Mononuclear cell (primary cell): ENCODE measurements around the gene CCN6. TPM values are rescaled to one million over a fixed set of nuclear protein-coding genes. Genes with fewer than 3 reads are reported as not detected.
"Not testable (repeated sequence)": the region's sequence is repeated elsewhere in the genome, so short reads cannot be mapped to it uniquely, and the experiment has no call there.

Source experiments
- H3K27me3 ChIP-seq: 2 replicates; pipeline ENCODE4 v1.6.0; 2011; ENCODE audit warnings: low read length, control low read depth; ENCODE audit not compliant: insufficient read depth
- H3K4me1 ChIP-seq: 2 replicates; pipeline ENCODE4 v1.5.1; 2011; ENCODE audit warnings: mild to moderate bottlenecking, low read length, control low read depth; ENCODE audit not compliant: insufficient read depth
- H3K4me3 ChIP-seq: 2 replicates; pipeline ENCODE4 v1.5.1; 2011; ENCODE audit warnings: mild to moderate bottlenecking, low read length, moderate library complexity
- H3K9me3 ChIP-seq: 2 replicates; pipeline ENCODE4 v1.5.1; 2011; ENCODE audit warnings: low read depth, mild to moderate bottlenecking, control low read depth, low read length
- total RNA-seq: library from RNA; depleted of rRNA; stranded (reverse); fragments of >200 nt; gene quantifications from one replicate; pipeline ENCODE4 v1.2.3, GENCODE V29; 2012

CCN6 gene
- total RNA-seq, 1 donor: not detected

- H3K27me3 ChIP-seq: no peaks in the 10 kb centered on the region
- no peaks in the 10 kb centered on the region for H3K4me1 ChIP-seq
- no peaks in the 10 kb centered on the region for H3K9me3 ChIP-seq
- H3K4me3 ChIP-seq: no peak overlapping the region
These were observed 769 bp downstream of the CCN6 start for GRCh38 chr6:112054555-112055190.

GRCh38 chr6:112058243-112059032 lies 4.5 kb downstream of the CCN6 start:
- Histone ChIP-seq H3K4me1 (no peaks in the 10 kb centered on the region), H3K9me3 (no peaks in the 10 kb centered on the region), H3K4me3 (no peak overlapping the region), H3K27me3 (no peaks in the 10 kb centered on the region)

GRCh38 chr6:112061605-112062004 lies 7.7 kb downstream of the CCN6 start:
- H3K4me1 ChIP-seq: no peaks in the 10 kb centered on the region
- no peak overlapping the region for H3K4me3 ChIP-seq
- no peaks in the 10 kb centered on the region for H3K27me3 ChIP-seq
- no peaks in the 10 kb centered on the region for H3K9me3 ChIP-seq

- H3K4me3 ChIP-seq: no peak overlapping the region
- H3K9me3 ChIP-seq: no peaks in the 10 kb centered on the region
- H3K4me1 ChIP-seq: no peaks in the 10 kb centered on the region
- H3K27me3 ChIP-seq: no peaks in the 10 kb centered on the region
These were observed 9.1 kb downstream of the CCN6 start for GRCh38 chr6:112062966-112063365.

- H3K9me3 ChIP-seq: no peaks in the 10 kb centered on the region
- no peaks in the 10 kb centered on the region for H3K27me3 ChIP-seq
- no peak overlapping the region for H3K4me3 ChIP-seq
- H3K4me1 ChIP-seq: no peaks in the 10 kb centered on the region
These were observed 11.6 kb downstream of the CCN6 start for GRCh38 chr6:112065426-112065986.

GRCh38 chr6:112066606-112067005 lies 12.7 kb downstream of the CCN6 start:
- Histone ChIP-seq H3K4me3 (no peak overlapping the region), H3K9me3 (no peaks in the 10 kb centered on the region), H3K27me3 (no peaks in the 10 kb centered on the region), H3K4me1 (no peaks in the 10 kb centered on the region)

- Histone ChIP-seq H3K4me1 (peaks cover 3% of the 10 kb centered on the region), H3K27me3 (no peaks in the 10 kb centered on the region), H3K9me3 (no peaks in the 10 kb centered on the region), H3K4me3 (no peak overlapping the region)
These were observed 27.7 kb downstream of the CCN6 start for GRCh38 chr6:112081569-112081968.

- H3K4me1 ChIP-seq: peaks cover 11% of the 10 kb centered on the region
- H3K9me3 ChIP-seq: no peaks in the 10 kb centered on the region
- H3K27me3 ChIP-seq: peaks cover 12% of the 10 kb centered on the region
- no peak overlapping the region for H3K4me3 ChIP-seq
These were observed 31.6 kb downstream of the CCN6 start for GRCh38 chr6:112085286-112086065.

- peaks cover 12% of the 10 kb centered on the region for H3K27me3 ChIP-seq
- peaks cover 11% of the 10 kb centered on the region for H3K4me1 ChIP-seq
- no peaks in the 10 kb centered on the region for H3K9me3 ChIP-seq
- peak overlapping the region; percentile 75 for H3K4me3 ChIP-seq
These were observed 32.8 kb downstream of the CCN6 start for GRCh38 chr6:112086744-112087135.

GRCh38 chr6:112087136-112087911 lies 33.4 kb downstream of the CCN6 start, which contains the start of the genes FAM229B and TUBE1:
Gene FAM229B (plus strand): TSS chr6:112087591. CDS start chr6:112099284, 11,693 bp downstream.
Gene TUBE1 (minus strand): TSS chr6:112087482. CDS start chr6:112087434, 48 bp downstream.
- no peaks in the 10 kb centered on the region for H3K9me3 ChIP-seq
- peak within 1 kb of the TSS; percentile 75 for H3K4me3 ChIP-seq
- H3K27me3 ChIP-seq: peaks cover 12% of the 10 kb centered on the region

GRCh38 chr6:112087916-112088315 lies 34.0 kb downstream of the CCN6 start:
- Histone ChIP-seq H3K27me3 (peaks cover 12% of the 10 kb centered on the region), H3K9me3 (no peaks in the 10 kb centered on the region), H3K4me1 (peaks cover 11% of the 10 kb centered on the region), H3K4me3 (peak overlapping the region; percentile 75)

More at GRCh38 chr6:112087136-112087911, 33.4 kb downstream of the CCN6 start, which contains the start of the genes FAM229B and TUBE1:
- peaks cover 11% of the 10 kb centered on the region for H3K4me1 ChIP-seq

- no peaks in the 10 kb centered on the region for H3K27me3 ChIP-seq
- H3K4me1 ChIP-seq: no peaks in the 10 kb centered on the region
- H3K9me3 ChIP-seq: no peaks in the 10 kb centered on the region
- H3K4me3 ChIP-seq: no peak overlapping the region
These were observed 43.0 kb downstream of the CCN6 start for GRCh38 chr6:112096901-112097300.

GRCh38 chr6:112100561-112100960 lies 46.7 kb downstream of the CCN6 start:
- H3K4me1 ChIP-seq: no peaks in the 10 kb centered on the region

GRCh38 chr6:112106026-112106425 lies 52.1 kb downstream of the CCN6 start:
- not testable (repeated sequence) for H3K9me3 ChIP-seq, H3K4me3 ChIP-seq, H3K4me1 ChIP-seq, H3K27me3 ChIP-seq

More at GRCh38 chr6:112100561-112100960, 46.7 kb downstream of the CCN6 start:
- Histone ChIP-seq H3K4me3 (no peak overlapping the region), H3K27me3 (no peaks in the 10 kb centered on the region), H3K9me3 (no peaks in the 10 kb centered on the region)
